HG03139 (cell line): ENCODE measurements around the gene KIAA1191.

Experiments used
- ATAC-seq: cut with Tn5 transposase; IDR thresholded peaks from one replicate; pipeline ENCODE4 v1.9.1; 2021; ENCODE audit not compliant: unreplicated experiment

Gene KIAA1191

DNA sequence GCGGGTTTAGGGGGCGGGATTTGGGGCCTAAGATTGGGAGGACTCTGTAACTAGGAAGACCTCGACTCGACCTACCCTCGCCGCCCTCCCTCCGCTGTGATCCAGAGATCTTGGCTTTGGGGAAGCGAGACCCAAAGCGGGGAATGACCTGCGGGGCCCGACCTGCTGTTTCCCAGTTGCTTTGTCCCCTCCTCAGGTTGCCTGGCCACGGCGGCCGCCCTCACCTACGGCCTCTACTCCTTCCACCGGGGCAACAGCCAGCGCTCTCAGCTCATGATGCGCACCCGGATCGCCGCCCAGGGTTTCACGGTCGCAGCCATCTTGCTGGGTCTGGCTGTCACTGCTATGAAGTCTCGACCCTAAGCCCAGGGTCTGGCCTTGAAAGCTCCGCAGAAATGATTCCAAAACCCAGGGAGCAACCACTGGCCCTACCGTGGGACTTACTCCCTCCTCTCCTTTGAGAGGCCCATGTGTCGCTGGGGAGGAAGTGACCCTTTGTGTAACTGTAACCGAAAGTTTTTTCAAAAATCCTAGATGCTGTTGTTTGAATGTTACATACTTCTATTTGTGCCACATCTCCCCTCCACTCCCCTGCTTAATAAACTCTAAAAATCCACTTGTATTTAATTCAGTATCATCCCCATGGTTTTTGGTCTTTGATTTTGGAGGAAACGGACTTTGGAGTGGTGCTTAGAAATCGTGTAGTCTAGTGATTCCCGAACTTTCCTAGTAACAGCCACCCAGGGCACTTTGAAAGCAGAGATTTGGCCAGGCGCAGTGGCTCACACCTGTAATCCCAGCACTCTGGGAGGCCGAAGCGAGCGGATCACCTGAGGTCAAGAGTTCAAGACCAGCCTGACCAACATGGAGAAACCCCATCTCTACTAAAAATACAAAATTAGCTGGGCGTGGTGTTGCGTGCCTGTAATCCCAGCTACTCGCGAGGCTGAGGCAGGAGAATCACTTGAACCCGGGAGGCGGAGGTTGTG, 27.9 kb upstream of the KIAA1191 start:
- peak; percentile 25 for ATAC-seq

- peak; percentile 84 for ATAC-seq
These were observed 27.0 kb upstream of the KIAA1191 start, which contains the start of the genes HIGD2A and NOP16 for GRCh38 chr5:176388444-176389134. HIGD2A (plus strand) TSS chr5:176388751; CDS start chr5:176388820, 69 bp downstream. NOP16 (minus strand) TSS chr5:176388598; CDS start chr5:176388539, 59 bp downstream.

DNA sequence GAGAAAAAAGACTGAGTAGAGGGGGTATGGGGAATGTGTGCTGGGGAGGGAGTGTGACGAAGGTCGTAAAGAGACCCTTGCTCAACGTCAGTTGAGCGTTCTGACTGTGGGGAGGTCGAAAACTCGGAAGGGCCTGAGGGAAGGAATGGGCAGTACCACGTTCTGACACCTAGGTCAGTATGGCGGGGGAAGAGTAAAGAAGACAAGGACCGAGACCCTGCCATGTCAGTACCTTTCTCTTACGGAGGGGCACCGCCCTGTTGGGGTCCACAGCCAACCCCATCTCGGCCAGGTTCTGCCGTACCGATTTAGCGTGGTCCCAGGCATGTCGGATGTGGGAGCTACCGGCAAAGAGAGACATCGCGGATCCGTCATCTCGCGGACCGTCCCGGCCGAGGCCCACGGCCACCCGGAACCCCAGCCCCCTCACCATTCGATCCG, 26.5 kb upstream of the KIAA1191 start:
- peak; percentile 1 for ATAC-seq

DNA sequence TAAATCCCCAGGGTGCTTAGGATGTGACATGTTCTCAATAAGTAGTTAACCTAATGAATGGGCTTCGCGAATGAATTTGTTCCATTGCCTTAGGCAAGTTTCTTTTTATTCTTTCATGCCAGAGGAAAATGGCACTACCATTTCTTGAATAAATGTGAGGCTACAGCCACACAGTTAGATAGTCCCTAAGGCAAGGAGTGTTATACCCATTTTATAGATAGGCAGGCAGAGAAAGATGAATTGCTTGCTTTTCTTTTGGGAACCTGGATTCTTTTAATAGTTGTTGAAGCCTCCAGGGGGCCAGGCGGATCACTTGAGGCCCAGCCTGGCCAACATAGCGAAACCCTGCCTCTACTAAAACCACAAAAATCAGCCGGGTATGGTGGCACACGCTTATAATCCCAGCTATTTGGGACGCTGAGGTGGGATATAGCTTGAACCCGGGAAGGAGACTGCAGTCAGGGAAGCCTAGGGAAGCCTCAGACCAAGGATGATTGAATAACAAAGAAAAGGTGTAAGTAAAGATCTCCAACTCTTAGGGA, 25.9 kb upstream of the KIAA1191 start:
- no peak for ATAC-seq

DNA sequence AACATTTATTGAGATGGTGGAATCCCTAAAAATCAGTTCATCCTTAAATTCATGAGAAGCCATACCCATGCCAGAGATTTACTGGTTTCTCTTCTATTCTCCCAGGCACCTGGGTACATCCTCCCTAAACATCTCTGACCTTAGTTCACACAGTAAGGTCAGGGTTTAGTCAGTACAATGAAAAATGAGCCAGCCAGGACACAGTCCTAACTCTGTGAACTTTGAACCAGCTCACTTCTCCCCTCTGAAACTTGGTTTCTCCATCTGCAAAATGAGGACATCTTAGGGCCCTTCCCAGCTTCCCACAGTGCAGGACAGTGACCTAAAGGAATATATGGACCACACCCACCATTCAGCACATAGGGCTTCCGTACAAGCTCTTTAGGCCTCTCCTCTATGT, 24.9 kb upstream of the KIAA1191 start:
- ATAC-seq: no peak

DNA sequence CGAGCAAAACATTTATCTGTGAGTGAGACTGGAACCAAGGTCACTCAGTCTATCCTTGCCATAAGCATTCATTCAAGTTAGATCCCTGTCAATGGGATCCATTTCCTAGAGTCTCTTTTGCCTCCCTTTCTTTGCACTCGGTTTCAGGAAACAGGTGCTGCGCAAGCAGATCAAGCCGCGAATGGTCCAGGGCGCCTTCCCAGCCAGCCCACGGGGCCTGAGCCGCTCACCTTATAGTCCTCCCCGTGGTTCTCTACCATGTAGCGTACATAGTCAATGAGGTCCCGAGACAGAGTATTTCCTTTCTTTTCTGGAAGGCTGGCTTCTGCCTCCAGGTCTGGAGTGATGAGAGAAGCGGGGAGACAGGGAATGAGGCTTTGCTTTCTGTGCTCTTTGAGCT, 23.4 kb upstream of the KIAA1191 start:
- ATAC-seq: no peak

DNA sequence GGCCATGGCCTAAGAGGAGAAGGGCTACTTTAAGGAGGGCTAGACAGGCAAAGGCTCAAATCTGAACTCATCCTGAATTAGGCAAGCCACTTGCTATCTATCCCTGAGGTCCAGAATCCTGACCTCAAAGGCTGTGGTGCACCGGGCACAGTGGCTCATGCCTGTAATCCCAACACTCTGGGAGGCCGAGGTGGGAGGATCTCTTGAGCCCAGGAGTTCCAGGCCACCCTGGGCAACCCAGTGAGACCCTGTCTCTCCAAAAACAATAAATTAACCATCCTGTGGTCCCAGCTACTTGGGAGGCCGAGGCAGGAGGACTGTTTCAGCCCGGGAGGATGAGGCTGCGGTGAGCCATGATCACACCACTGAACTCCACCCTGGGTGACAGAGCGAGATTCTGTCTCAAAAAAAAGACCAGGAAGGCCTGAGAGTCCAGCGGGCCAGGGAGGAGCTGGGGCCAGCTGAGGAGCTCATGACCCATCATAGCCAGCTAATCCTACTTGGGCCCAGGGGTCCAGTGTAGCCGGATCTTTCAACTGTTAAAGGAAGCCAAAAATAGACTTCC, 22.9 kb upstream of the KIAA1191 start:
- ATAC-seq: no peak

- no peak for ATAC-seq
These were observed 22.4 kb upstream of the KIAA1191 start for GRCh38 chr5:176383961-176384360.

DNA sequence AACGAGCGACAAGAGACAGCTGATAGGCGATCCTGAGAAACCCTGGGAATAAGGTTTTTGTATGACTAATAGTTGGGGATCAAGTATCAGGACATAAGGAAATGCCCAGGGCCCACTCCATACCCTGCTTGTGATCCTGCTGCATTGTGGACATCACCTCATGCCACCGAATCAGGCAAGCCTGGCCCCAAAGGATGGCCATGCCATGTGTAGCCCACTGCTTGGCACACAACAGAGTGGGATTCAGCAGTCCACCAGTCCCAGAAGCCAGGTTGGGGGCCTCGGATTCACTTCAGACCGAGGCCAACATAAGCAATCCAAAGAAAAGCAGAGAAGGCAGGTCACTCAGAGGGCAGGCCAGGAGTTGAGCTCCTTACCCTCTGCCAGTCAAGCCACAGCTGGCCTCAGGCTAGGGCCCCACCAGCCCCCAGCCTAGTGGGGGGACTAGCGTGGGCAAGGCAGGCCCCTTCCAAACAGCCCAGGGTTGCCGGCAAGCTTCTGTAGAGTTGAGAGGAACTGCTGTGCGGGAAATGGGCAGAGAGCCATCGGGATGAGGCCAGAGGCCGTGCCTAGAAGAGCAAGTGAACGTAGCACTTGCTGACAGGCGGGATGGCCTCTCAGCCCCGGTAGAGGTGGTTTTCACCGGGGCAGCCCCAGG, 21.8 kb upstream of the KIAA1191 start:
- ATAC-seq: no peak

GRCh38 chr5:176382721-176383120, 21.2 kb upstream of the KIAA1191 start:
- ATAC-seq: no peak

- ATAC-seq: no peak
These were observed 20.4 kb upstream of the KIAA1191 start for GRCh38 chr5:176381979-176382378.

DNA sequence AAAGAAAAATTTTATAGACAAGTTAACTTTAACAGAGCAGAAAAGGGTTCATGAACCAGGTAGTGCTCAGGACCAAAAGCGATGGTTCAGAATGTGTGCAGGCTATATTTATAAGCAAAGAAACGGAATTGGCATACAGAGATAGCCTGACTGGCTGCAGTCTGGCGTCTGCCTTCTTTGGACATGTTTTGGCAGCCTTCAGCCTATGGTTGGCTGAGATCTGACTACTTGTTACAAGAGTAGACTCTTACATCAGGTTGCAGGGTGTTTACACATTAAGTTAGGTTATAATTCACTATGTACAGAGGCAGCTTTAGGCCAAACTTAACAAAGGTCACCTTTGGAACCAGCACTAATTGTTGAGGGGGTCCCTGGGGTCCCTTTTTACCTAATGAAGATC, 19.9 kb upstream of the KIAA1191 start:
- ATAC-seq: no peak

DNA sequence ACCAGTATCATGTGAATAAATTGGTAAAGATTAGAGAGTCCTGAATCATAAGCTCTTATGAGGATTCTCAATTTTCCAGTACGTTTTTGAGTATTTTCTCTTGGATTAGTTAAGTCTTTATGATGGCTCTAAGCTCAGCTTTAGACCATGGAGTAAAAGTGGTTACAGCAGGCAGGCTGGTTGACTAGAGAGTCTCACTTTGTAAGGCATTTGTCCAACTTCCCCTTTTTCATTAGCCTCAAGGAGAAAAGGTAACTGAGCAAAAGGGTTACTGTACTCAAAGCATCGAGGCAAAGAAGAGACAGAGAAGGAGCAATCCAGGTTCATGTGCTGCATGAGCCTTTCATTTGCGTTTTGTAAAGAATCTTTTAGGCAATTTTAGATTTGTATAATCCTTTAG, 18.3 kb upstream of the KIAA1191 start:
- ATAC-seq: no peak

GRCh38 chr5:176373100-176373818, 11.7 kb upstream of the KIAA1191 start:
- no peak for ATAC-seq

GRCh38 chr5:176371621-176372539, 10.3 kb upstream of the KIAA1191 start:
- no peak for ATAC-seq

GRCh38 chr5:176369934-176370711, 8.6 kb upstream of the KIAA1191 start:
- ATAC-seq: no peak

DNA sequence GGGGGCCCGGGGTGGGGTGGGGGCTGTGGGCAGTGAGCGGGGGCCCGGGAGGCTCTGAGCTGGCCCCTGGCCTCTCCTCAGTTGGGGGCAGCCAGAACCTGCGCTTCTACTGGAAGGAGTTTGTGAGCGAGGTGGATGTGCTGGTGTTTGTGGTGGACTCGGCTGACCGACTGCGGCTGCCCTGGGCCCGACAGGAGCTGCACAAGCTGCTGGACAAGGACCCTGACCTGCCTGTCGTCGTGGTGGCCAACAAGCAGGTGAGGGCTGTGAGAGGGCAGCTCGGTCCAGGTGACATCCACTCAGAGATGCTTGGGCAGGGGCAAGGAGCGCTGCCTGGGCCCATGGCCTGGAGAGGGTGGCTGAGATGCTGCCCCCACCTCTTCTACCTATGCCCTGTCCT, 7.2 kb upstream of the KIAA1191 start:
- no peak for ATAC-seq

DNA sequence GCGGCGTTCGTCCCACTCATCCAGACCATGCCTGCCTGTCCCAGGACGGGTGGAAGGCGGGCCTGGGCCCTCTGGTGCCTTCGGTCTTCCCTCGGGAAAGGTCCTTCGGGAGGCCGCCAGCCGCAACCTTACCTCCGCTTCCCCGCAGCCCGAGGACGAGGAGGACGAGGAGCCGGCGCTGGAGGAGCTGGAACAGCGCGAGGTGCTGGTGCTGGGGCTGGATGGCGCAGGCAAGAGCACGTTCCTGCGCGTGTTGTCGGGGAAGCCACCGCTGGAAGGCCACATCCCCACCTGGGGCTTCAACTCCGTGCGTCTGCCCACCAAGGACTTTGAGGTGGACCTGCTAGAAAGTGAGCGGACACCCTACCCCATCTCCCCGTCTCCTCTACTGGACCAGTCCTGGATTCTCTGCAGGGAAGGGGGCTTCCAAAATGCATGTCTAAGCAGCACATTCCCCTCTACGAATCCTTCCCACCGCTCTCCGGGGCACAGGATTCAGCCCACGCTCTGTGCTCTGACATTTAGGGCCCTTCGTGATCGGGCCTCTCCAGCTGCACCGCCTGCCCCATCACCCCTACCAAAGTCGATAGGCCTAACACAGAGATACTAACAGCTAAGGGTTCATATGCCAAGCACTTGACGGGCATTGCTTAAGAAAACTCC, 4.8 kb upstream of the KIAA1191 start:
- ATAC-seq: no peak
